Epidermal melanocyte (primary cell): ENCODE data around the gene UQCC2.

ENCODE experiments used
- DNase-seq: peaks from one replicate; pipeline ENCODE4 v3.0.0; 2011; ENCODE audit warnings: low spot score; ENCODE audit not compliant: insufficient read length

UQCC2 gene

GRCh38 chr6:33656844-33657243 is 54.7 kb downstream of the UQCC2 start:
- DNase-seq = no peak

GRCh38 chr6:33654831-33655554 is 56.5 kb downstream of the UQCC2 start:
- DNase-seq = peak; percentile 83

DNA sequence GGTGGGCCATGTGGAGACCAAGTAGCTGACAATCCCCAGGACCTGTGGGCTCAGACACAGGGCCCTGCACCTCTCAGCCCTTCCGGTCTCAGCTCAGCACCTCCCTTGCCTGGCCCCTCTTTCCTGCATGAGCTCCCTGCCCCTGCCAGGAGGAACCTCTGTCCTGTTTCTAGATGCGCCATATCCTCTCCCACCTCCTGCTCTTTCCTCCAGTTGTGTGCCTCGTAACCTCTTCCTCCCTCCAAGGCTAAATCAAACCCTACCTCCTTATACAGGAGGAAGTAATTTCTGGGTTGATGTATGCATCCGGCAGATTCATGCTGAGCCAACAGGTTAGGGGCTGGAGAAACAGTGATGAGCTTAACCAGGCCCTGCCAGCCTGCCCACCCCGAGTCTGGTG is 59.5 kb downstream of the UQCC2 start:
- no peak for DNase-seq

GRCh38 chr6:33651403-33651802 is 60.1 kb downstream of the UQCC2 start:
- DNase-seq = no peak
